MCF 10A (cell line): ENCODE measurements around the gene TIAM2. TPM values are rescaled to one million over a fixed set of nuclear protein-coding genes. Genes with fewer than 3 reads are reported as not detected.

Experiments used
- BruUV-seq: library from RNA; stranded (reverse); fragments of 400-500 nt; replicated peaks from 2 replicates; lab custom pipeline; 2021; lab: Mats Ljungman, UMichigan
- CTCF ChIA-PET: fragments of 300-600 bp; sonication (Branson Sonifier 250); formaldehyde crosslinking; extraction: SDS; loops from one replicate; lab custom pipeline; 2021; ENCODE audit warnings: antibody characterized with exemption, inconsistent platforms; lab: Yijun Ruan, JAX
- POLR2A ChIA-PET: fragments of 300-600, 350-650 bp; sonication (Branson Sonifier 250); formaldehyde crosslinking; extraction: SDS; loops from one replicate; lab custom pipeline; 2020; ENCODE audit warnings: antibody characterized with exemption, inconsistent platforms; lab: Yijun Ruan, JAX
- DNase-seq: peaks from one replicate; pipeline ENCODE4 v3.0.0-alpha.2; 2018; ENCODE audit not compliant: unreplicated experiment
- H3K27ac Mint-ChIP-seq: one replicate; pipeline ENCODE4 v1.8.0; 2022; ENCODE audit warnings: mild to moderate bottlenecking, low read depth, mixed read lengths; ENCODE audit not compliant: unreplicated experiment
- H3K27me3 Mint-ChIP-seq: one replicate; pipeline ENCODE4 v1.8.0; 2022; ENCODE audit warnings: mixed read lengths; ENCODE audit not compliant: insufficient read depth, unreplicated experiment
- H3K36me3 Mint-ChIP-seq: one replicate; pipeline ENCODE4 v1.8.0; 2022; ENCODE audit warnings: mild to moderate bottlenecking, moderate library complexity, mixed read lengths; ENCODE audit not compliant: insufficient read depth, unreplicated experiment
- H3K4me1 Mint-ChIP-seq: one replicate; pipeline ENCODE4 v1.8.0; 2022; ENCODE audit warnings: mixed read lengths; ENCODE audit not compliant: insufficient read depth, unreplicated experiment
- H3K4me3 Mint-ChIP-seq: one replicate; pipeline ENCODE4 v1.8.0; 2022; ENCODE audit warnings: mild to moderate bottlenecking, moderate library complexity, mixed read lengths; ENCODE audit not compliant: unreplicated experiment
- H3K9me3 Mint-ChIP-seq: one replicate; pipeline ENCODE4 v1.8.0; 2022; ENCODE audit warnings: mixed read lengths; ENCODE audit not compliant: unreplicated experiment
- CTCF ChIP-seq: fragments of 200-600 bp; IDR thresholded peaks from one replicate; pipeline ENCODE4 v1.8.0; 2022; ENCODE audit warnings: antibody characterized with exemption, mild to moderate bottlenecking; ENCODE audit not compliant: unreplicated experiment
- intact Hi-C: fragments of 100-400 bp; cut with micrococcal nuclease; formaldehyde crosslinking; loops from 2 replicates; pipeline ENCODE4 v1.14.1; 2022
- total RNA-seq: library from RNA; stranded (reverse); gene quantifications from 2 replicates; pipeline ENCODE4 v1.2.3, GENCODE V29; 2022

The TIAM2 gene
- total RNA-seq, 1 experiment from 2014 or later, result 3.1 TPM

- CTCF ChIA-PET, result interaction anchor here (0.7 to 1.1 kb wide), 2 partner anchors 72 to 562 kb away, joined by 3 read pairs; no protein-coding TSS in a partner anchor
- H3K4me1 Mint-ChIP-seq, result no peaks in the 10 kb centered on the region
- DNase-seq, result no peak
- BruUV-seq, result no TSS peak
- H3K4me3 Mint-ChIP-seq, result no peak overlapping the region
- no peaks in the 10 kb centered on the region for H3K36me3 Mint-ChIP-seq
- H3K27ac Mint-ChIP-seq, result no peak overlapping the region
- intact Hi-C loops, result loop anchor here (5.0 kb wide), 1 partner anchor 568 kb away; no protein-coding TSS in a partner anchor
- no peaks in the 10 kb centered on the region for H3K27me3 Mint-ChIP-seq
- POLR2A ChIA-PET, result interaction anchor here (0.5 to 1.6 kb wide), 2 partner anchors 31 to 68 kb away, joined by 4 to 5 read pairs; no protein-coding TSS in a partner anchor
- no peak for TF ChIP-seq CTCF
- H3K9me3 Mint-ChIP-seq, result peaks cover 7% of the 10 kb centered on the region
Observed at GRCh38 chr6:155245193-155245592, 250.1 kb downstream of the TIAM2 start.

DNA sequence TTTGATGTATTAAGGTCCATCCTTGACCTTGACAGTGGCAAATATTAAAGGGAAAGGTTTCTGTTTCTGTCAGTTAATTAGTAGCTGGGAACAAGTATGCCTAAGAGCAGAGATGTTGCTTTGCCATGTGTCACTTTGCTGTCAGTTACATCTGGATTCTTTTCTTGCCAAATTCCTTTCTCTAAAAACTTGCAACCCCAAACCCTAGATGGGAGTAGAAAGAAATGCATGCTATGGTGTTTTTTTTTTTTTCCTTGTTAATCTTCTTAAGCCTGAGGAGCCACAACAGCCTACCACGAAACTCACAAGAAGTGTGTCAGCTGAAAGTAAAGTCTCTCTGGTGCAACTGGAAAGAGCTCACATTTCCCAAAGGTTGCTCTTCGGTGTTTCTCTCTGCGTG, 250.7 kb downstream of the TIAM2 start:
- intact Hi-C loops, result loop anchor here (5.0 kb wide), 1 partner anchor 569 kb away; no protein-coding TSS in a partner anchor
- Mint-ChIP-seq H3K36me3 (no peaks in the 10 kb centered on the region), H3K27me3 (no peaks in the 10 kb centered on the region), H3K9me3 (peaks cover under 1% of the 10 kb centered on the region), H3K4me3 (no peak overlapping the region), H3K4me1 (no peaks in the 10 kb centered on the region), H3K27ac (no peak overlapping the region)
- CTCF ChIA-PET, result no interaction called here
- BruUV-seq, result no TSS peak
- POLR2A ChIA-PET, result interaction anchor here (1.6 kb wide), 1 partner anchor 69 kb away, joined by 4 read pairs; no protein-coding TSS in a partner anchor
- no peak for DNase-seq
- no peak for TF ChIP-seq CTCF

DNA sequence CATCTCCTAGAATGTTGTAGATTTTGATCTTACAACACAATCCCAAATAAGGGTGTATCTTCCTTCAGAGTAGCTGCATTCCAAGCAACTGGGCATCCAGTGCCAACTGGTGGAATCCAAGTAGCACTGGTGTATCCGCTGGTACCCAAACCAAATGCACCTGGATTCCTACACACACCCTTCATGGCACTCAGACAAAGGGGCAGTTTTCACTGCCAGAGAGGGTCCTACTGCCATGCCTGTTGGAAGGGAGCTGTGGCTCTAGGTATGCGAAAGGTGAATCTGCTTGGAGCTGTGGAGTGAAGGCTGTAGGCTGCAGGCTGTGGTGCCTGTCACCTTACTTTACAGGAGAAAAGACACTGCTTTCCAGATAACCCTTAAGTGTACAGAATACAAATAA, 251.7 kb downstream of the TIAM2 start:
- DNase-seq, result no peak
- ChIA-PET POLR2A (no interaction called here), CTCF (interaction anchor here (0.7 to 3.9 kb wide), 7 partner anchors 9 to 363 kb away, joined by 3 to 54 read pairs (median 6); no protein-coding TSS in a partner anchor)
- no peaks in the 10 kb centered on the region for H3K4me1 Mint-ChIP-seq
- BruUV-seq, result no TSS peak
- H3K4me3 Mint-ChIP-seq, result no peak overlapping the region
- intact Hi-C loops, result loop anchor here (5.0 kb wide), 1 partner anchor 570 kb away; no protein-coding TSS in a partner anchor
- H3K27me3 Mint-ChIP-seq, result no peaks in the 10 kb centered on the region
- TF ChIP-seq CTCF, result no peak
- H3K36me3 Mint-ChIP-seq, result peaks cover 5% of the 10 kb centered on the region
- no peaks in the 10 kb centered on the region for H3K9me3 Mint-ChIP-seq
- H3K27ac Mint-ChIP-seq, result no peak overlapping the region

- Mint-ChIP-seq H3K4me3 (no peak overlapping the region), H3K9me3 (no peaks in the 10 kb centered on the region), H3K4me1 (no peaks in the 10 kb centered on the region), H3K27ac (peak overlapping the region; percentile 71), H3K36me3 (peaks cover 7% of the 10 kb centered on the region), H3K27me3 (no peaks in the 10 kb centered on the region)
- intact Hi-C loops, result loop anchor here (1.0 to 5.0 kb wide), 3 partner anchors 70 to 570 kb away; no protein-coding TSS in a partner anchor
- peak; percentile 22 for DNase-seq
- POLR2A ChIA-PET, result interaction anchor here (1.3 kb wide), 3 partner anchors 46 to 70 kb away, joined by 3 to 15 read pairs (median 6); no protein-coding TSS in a partner anchor
- CTCF ChIA-PET, result interaction anchor here (0.5 to 3.9 kb wide), 24 partner anchors 8 to 545 kb away, joined by 3 to 54 read pairs (median 5); no protein-coding TSS in a partner anchor
- TF ChIP-seq CTCF, result no peak
- BruUV-seq, result no TSS peak
Observed at GRCh38 chr6:155247618-155248007, 252.5 kb downstream of the TIAM2 start.
